A673 (cell line): ENCODE data around the gene PDE4B. TPM values are rescaled to one million over a fixed set of nuclear protein-coding genes. Genes with fewer than 3 reads are reported as not detected.

Source experiments
- BruUV-seq: library from RNA; stranded (reverse); fragments of 400-500 nt; replicated peaks from 2 replicates; lab custom pipeline; 2021; lab: Mats Ljungman, UMichigan
- CTCF ChIA-PET: fragments of 300-600 bp; sonication (Branson Sonifier 250); formaldehyde crosslinking; loops from one replicate; lab custom pipeline; 2022; ENCODE audit warnings: antibody characterized with exemption; lab: Charles Lee
- POLR2A ChIA-PET: fragments of 300-600 bp; sonication (Branson Sonifier 250); formaldehyde crosslinking; loops from one replicate; lab custom pipeline; 2022; ENCODE audit warnings: antibody characterized with exemption; ENCODE audit not compliant: low non-redundant PET; lab: Charles Lee
- DNase-seq: peaks from one replicate; pipeline ENCODE4 v3.0.0-alpha.2; 2015; ENCODE audit warnings: low spot score
- H3K27ac ChIP-seq: fragments of 200-600 bp; sonication (generic); 2 replicates; pipeline ENCODE4 v1.5.1; 2016; ENCODE audit warnings: mixed run types, low read depth, mild to moderate bottlenecking, mixed read lengths, antibody characterized with exemption, low read length; ENCODE audit not compliant: poor library complexity, severe bottlenecking
- H3K27me3 ChIP-seq: fragments of 200-600 bp; sonication (generic); replicated peaks from 2 replicates; pipeline ENCODE4 v1.6.1; 2017; ENCODE audit warnings: mixed run types, low read depth, mild to moderate bottlenecking, mixed read lengths, antibody characterized with exemption, low read length; ENCODE audit not compliant: insufficient read depth, poor library complexity
- H3K36me3 ChIP-seq: fragments of 200-600 bp; sonication (generic); 2 replicates; pipeline ENCODE4 v1.6.1; 2016; ENCODE audit warnings: mixed run types, mild to moderate bottlenecking, mixed read lengths, antibody characterized with exemption, low read length; ENCODE audit not compliant: insufficient read depth, poor library complexity, severe bottlenecking
- H3K4me1 ChIP-seq: fragments of 200-600 bp; sonication (generic); 2 replicates; pipeline ENCODE4 v1.6.1; 2017; ENCODE audit warnings: mixed run types, mild to moderate bottlenecking, mixed read lengths, antibody characterized with exemption, low read length; ENCODE audit not compliant: insufficient read depth, poor library complexity, severe bottlenecking
- H3K4me3 ChIP-seq: fragments of 200-600 bp; sonication (generic); 2 replicates; pipeline ENCODE4 v1.5.1; 2016; ENCODE audit warnings: low read depth, mixed run types, mild to moderate bottlenecking, mixed read lengths, low read length; ENCODE audit not compliant: poor library complexity, severe bottlenecking
- H3K9me3 ChIP-seq: fragments of 200-600 bp; sonication (generic); 2 replicates; pipeline ENCODE4 v1.6.1; 2016; ENCODE audit warnings: mixed run types, low read depth, mild to moderate bottlenecking, mixed read lengths, antibody characterized with exemption, low read length; ENCODE audit not compliant: poor library complexity, severe bottlenecking
- CTCF ChIP-seq: fragments of 300-800, 200-600 bp; sonication (generic); conservative IDR thresholded peaks from 2 replicates; pipeline ENCODE4 v1.5.1; 2017; ENCODE audit warnings: low read depth, mild to moderate bottlenecking, antibody characterized with exemption, low read length, moderate library complexity, mixed read lengths
- EZH2 ChIP-seq: fragments of 200-600 bp; sonication (generic); IDR thresholded peaks from 2 replicates; pipeline ENCODE4 v1.6.1; 2017; ENCODE audit warnings: borderline replicate concordance, low read depth, mild to moderate bottlenecking, mixed read lengths, antibody characterized with exemption, low read length; ENCODE audit not compliant: poor library complexity, severe bottlenecking
- intact Hi-C: fragments of 100-400 bp; cut with micrococcal nuclease; formaldehyde crosslinking; loops from one replicate; pipeline ENCODE4 v1.10.0; 2022; ENCODE audit not compliant: unreplicated experiment
- total RNA-seq: library from RNA; stranded (reverse); gene quantifications from 2 replicates; pipeline ENCODE4 v1.2.3, GENCODE V29; 2021

The PDE4B gene
- total RNA-seq, 1 experiment from 2014 or later, result 20.0 TPM

GRCh38 chr1:66223681-66224080 lies 431.0 kb downstream of the PDE4B start:
- intact Hi-C loops, result no loop called here
- no peak for DNase-seq
- no peaks in the 10 kb centered on the region for H3K27me3 ChIP-seq
- BruUV-seq, result no TSS peak
- H3K4me3 ChIP-seq, result no peak overlapping the region
- POLR2A ChIA-PET, result no interaction called here
- H3K36me3 ChIP-seq, result no peaks in the 10 kb centered on the region
- TF ChIP-seq CTCF, result no peak
- no peak for TF ChIP-seq EZH2
- H3K27ac ChIP-seq, result no peak overlapping the region
- CTCF ChIA-PET, result no interaction called here
- H3K9me3 ChIP-seq, result no peaks in the 10 kb centered on the region
- no peaks in the 10 kb centered on the region for H3K4me1 ChIP-seq

GRCh38 chr1:66226985-66227384 lies 434.3 kb downstream of the PDE4B start:
- intact Hi-C loops, result no loop called here
- no TSS peak for BruUV-seq
- CTCF ChIA-PET, result no interaction called here
- Histone ChIP-seq H3K9me3 (no peaks in the 10 kb centered on the region), H3K27ac (no peak overlapping the region), H3K4me3 (no peak overlapping the region), H3K36me3 (no peaks in the 10 kb centered on the region), H3K27me3 (no peaks in the 10 kb centered on the region), H3K4me1 (peaks cover 15% of the 10 kb centered on the region)
- TF ChIP-seq EZH2, result no peak
- TF ChIP-seq CTCF, result no peak
- POLR2A ChIA-PET, result no interaction called here
- DNase-seq, result no peak

GRCh38 chr1:66227966-66228365 lies 435.3 kb downstream of the PDE4B start:
- Histone ChIP-seq H3K4me1 (peaks cover 15% of the 10 kb centered on the region), H3K27me3 (no peaks in the 10 kb centered on the region), H3K36me3 (no peaks in the 10 kb centered on the region), H3K4me3 (no peak overlapping the region), H3K27ac (no peak overlapping the region), H3K9me3 (no peaks in the 10 kb centered on the region)
- POLR2A ChIA-PET, result no interaction called here
- intact Hi-C loops, result no loop called here
- BruUV-seq, result no TSS peak
- no peak for DNase-seq
- TF ChIP-seq CTCF (no peak), EZH2 (no peak)
- CTCF ChIA-PET, result no interaction called here
